GM21825 (cell line): ENCODE results near the gene PXDC1.
"Not testable (repeated sequence)": the region's sequence is repeated elsewhere in the genome, so short reads cannot be mapped to it uniquely, and the experiment has no call there.

Experiments
- ATAC-seq: cut with Tn5 transposase; IDR thresholded peaks from one replicate; pipeline ENCODE4 v1.9.1; 2021; ENCODE audit warnings: mild to moderate bottlenecking, moderate library complexity; ENCODE audit not compliant: unreplicated experiment

Gene PXDC1

GRCh38 chr6:3683331-3683730, 68.2 kb downstream of the PXDC1 start:
- no peak for ATAC-seq

DNA sequence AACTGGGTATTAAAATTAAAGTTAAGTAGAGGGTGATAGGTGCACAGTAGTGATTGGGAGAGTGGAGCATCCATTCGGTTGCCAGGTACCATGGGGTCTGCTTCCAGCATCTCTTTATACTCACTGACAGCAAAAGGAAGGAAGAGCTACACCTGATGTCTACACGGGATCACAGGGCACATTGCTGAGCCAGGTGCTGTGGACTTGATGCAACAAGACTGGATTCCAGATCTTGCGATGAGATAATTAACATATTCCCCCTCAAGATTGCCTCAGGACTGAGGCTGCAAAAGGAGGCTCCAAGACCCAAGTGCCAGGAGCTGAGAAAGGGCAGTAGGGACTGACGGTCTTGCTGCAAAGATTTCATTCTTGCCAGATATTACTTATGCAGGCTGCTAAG, 72.6 kb downstream of the PXDC1 start:
- no peak for ATAC-seq

DNA sequence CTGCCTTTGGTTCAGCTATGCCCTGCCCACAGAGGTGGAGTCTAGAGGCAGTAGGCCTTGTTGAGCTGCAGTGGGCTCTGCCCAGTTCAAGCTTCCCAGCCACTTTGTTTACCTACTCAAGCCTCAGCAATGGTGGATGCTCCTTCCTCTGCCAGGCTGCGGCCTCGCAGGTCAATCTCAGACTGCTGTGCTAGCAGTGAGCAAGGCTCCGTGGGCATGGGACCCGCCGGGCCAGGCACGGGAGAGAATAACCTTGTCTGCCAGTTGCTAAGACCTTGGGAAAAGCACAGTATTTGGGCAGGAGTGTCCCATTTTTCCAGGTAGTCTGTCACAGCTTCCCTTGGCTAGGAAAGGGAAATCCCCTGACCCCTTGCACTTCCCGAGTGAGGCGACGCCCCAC, 73.8 kb downstream of the PXDC1 start:
- not testable (repeated sequence) for ATAC-seq

- not testable (repeated sequence) for ATAC-seq
These were observed 74.2 kb downstream of the PXDC1 start for GRCh38 chr6:3677351-3677750.
